ENCODE data around the gene LGALSL. TPM values are rescaled to one million over a fixed set of nuclear protein-coding genes. Genes with fewer than 3 reads are reported as not detected.
A peak's percentile ranks its signal among the peaks of the same experiment; 100 is the strongest.

LGALSL gene
- total and polyA plus RNA-seq, 9 of the 15 experiments (the other 6 are each of a cell fraction or from before 2014, with no cell fraction given): 0.04 to 0.29 (median 0.14) TPM; not detected in 3

- intact Hi-C loops (cut with micrococcal nuclease): no loop called here
- ATAC-seq (0 out of 3 replicates have a peak, but pooled peaks have one; percentile 33), DNase-seq (ENCODE audit: extremely low read depth in 1 of 4, low spot score in 3 of 4) (no peak), FAIRE-seq (no peak)
- H3K4me1 ChIP-seq (replicated peaks in 1 of 2; ENCODE audit: control insufficient read depth in 2 of 2, insufficient read depth in 2 of 2, low read length in 2 of 2): no peaks in the 10 kb centered on the region; a peak in 1 of 5 replicates
- H2AFZ ChIP-seq (ENCODE audit: low read depth, low read length): no peak overlapping the region
- peaks cover 0 to 18% of the 10 kb centered on the region in 2 experiments; a peak in 3 of 5 replicates for H3K27me3 ChIP-seq (ENCODE audit: control insufficient read depth in 2 of 2, insufficient read depth in 2 of 2, low read length in 2 of 2)
- WGBS (ENCODE audit: insufficient coverage, low coverage, missing lambda C conversion rate): 0% methylated on average over 1 of the region's 1 CpG
- no peak overlapping the region for H3K9ac ChIP-seq (ENCODE audit: insufficient read depth in 1 of 2, low read depth in 2 of 2, low read length in 2 of 2)
- no peak for TF ChIP-seq MEF2A (IDR thresholded peaks at IDR 0.05; ENCODE audit: control insufficient read depth, low read depth, low read length)
- TF ChIP-seq MXD1 (CRISPR knock-in tag; IDR thresholded peaks at IDR 0.05; ENCODE audit: borderline replicate concordance, poor library complexity, severe bottlenecking): no peak
- no peak for TF ChIP-seq ZBTB8A (IDR thresholded peaks at IDR 0.05; ENCODE audit: partially characterized antibody)
- TF ChIP-seq PHTF2 (CRISPR knock-in tag; IDR thresholded peaks at IDR 0.05): no peak
- TF ChIP-seq, protein P1, sequence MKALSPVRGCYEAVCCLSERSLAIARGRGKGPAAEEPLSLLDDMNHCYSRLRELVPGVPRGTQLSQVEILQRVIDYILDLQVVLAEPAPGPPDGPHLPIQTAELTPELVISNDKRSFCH (CRISPR knock-in tag; IDR thresholded peaks at IDR 0.05): no peak
- TF ChIP-seq, protein P1 (tag; IDR thresholded peaks at IDR 0.05): no peak
- TF ChIP-seq ZNF785 (CRISPR knock-in tag; IDR thresholded peaks at IDR 0.05): no peak
- TF ChIP-seq NCOA4 (IDR thresholded peaks at IDR 0.05; ENCODE audit: partially characterized antibody): no peak
- TF ChIP-seq FOXA1 (IDR thresholded peaks at IDR 0.05; ENCODE audit: borderline replicate concordance): no peak
- TF ChIP-seq GABPB1 (CRISPR knock-in tag; IDR thresholded peaks at IDR 0.05): no peak
- TF ChIP-seq SIN3A (IDR thresholded peaks at IDR 0.05; ENCODE audit: borderline replicate concordance in 2 of 2, control insufficient read depth in 1 of 2, low read depth in 2 of 2, low read length in 2 of 2): no peak
- no peak for TF ChIP-seq ETV1 (tag; conservative IDR thresholded peaks at IDR 0.05; ENCODE audit: low read depth)
- no TSS peak for BruUV-seq (replicated peaks)
- H3K4me3 ChIP-seq: no peak overlapping the region
- H3K9me3 ChIP-seq (replicated peaks; ENCODE audit: control insufficient read depth, insufficient read depth, low read depth, low read length): no peaks in the 10 kb centered on the region
- in situ Hi-C loops (cut with MboI): no loop called here
- H4K20me1 ChIP-seq (replicated peaks; ENCODE audit: control insufficient read depth, insufficient read depth, low read length): no peaks in the 10 kb centered on the region
- no peak overlapping the region for H3K27ac ChIP-seq (ENCODE audit: extremely low read depth, low read depth, low read length)
- POLR2A ChIA-PET: interaction anchor here (0.6 kb wide), 1 partner anchor 63 kb away, joined by 3 read pairs; no protein-coding TSS in a partner anchor
- no peaks in the 10 kb centered on the region for H3K79me2 ChIP-seq (ENCODE audit: control insufficient read depth, insufficient read depth, low read length)
- H3K4me2 ChIP-seq (ENCODE audit: insufficient read depth, low read length): no peak overlapping the region
- CTCF ChIA-PET (ENCODE audit: low intra/inter-chr PET ratio): no interaction called here
- H3K9me1 ChIP-seq (ENCODE audit: control insufficient read depth, insufficient read depth, low read length): no peaks in the 10 kb centered on the region
- H3K36me3 ChIP-seq (ENCODE audit: control insufficient read depth, insufficient read depth, low read length): no peaks in the 10 kb centered on the region
These were observed 43.3 kb upstream of the LGALSL start for GRCh38 chr2:64410671-64411070.

Data from K562 (cell line).